GM19351 (cell line): ENCODE data around the gene KCNN4.

Experiments used
- ATAC-seq: cut with Tn5 transposase; IDR thresholded peaks from one replicate; pipeline ENCODE4 v1.9.1; 2021; ENCODE audit warnings: mild to moderate bottlenecking, moderate library complexity; ENCODE audit not compliant: unreplicated experiment

Gene KCNN4

DNA sequence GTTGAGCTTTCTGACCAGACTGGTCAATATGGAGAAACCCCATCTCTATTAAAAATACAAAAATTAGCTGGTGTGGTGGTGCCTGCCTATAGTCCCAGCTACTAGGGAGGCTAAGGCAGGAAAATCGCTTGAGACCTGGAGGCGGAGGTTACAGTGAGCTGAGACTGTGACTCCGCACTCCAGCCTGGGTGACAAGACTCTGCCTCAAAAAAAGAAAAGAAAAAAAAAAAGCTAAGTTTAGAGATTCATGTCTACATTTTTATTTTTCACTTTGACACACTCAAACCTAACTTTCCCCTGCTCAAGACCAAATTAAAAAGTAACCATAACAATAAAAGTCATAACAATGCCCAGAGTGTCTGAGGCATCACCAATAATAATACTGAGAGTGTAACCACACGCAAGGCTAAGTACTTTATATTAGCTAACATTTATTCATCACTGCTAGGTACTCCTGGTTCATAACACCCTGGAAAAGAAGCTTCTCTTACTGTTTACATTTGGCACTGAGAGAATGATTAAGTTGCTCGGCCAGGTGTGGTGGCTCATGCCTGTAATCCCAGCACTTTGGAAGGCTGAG lies 59.2 kb downstream of the KCNN4 start:
- no peak for ATAC-seq

DNA sequence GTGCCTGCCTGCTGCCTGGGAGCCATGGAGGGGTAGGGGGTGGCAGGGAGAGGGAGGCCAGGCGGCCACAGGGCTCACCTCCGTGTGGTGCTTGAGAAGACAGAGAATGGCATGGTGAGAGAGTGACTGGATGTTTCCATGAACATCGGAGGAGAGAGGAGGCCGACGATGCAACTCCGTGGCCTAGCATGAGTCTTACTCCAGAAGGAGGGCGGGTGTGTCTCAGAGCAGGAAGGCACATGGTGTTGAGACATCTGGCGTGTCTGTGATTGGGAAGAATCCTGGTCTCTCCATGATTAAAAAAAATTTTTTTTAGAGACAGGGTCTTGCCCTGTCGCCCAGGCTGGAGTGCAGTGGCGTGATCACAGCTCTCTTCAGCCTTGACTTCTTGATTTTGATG lies 59.8 kb downstream of the KCNN4 start:
- no peak for ATAC-seq

DNA sequence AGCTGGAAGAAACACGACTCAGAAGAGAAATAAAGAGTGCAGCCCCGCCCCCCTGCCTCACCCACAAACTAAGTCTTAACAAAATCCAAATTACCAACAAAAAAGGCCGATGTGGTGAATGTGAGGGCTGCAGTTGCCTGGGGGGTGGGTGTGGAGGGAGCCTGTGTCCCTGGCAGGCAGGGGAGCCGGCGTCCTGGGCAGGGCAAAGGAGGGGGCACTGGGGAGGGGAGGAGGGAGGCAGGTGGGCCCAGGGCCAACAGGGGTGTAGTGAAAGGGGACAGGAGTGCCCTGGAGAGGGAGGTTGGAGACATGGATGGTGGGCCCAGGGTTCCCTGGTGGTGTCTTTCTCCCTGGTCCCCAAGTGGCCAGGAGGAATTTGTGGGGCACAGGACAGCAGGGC lies 60.9 kb downstream of the KCNN4 start:
- ATAC-seq: no peak

DNA sequence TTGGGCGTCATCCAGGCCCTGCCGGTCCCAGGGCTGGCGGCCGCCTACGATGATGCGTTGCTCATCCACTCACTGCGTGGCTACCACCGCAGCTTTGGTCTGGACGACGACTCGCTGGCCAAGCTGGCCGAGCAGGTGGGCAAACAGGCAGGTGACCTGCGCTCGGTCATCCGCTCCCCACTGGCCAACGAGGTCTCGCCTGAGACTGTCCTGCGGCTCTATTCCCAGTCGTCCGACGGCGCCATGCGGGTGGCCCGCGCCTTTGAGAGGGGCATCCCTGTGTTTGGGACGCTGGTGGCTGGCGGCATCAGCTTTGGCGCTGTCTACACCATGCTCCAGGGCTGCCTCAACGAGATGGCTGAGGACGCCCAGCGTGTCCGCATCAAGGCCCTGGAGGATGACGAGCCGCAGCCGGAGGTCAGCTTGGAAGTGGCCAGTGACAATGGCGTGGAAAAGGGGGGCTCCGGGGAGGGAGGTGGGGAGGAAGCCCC lies 61.4 kb downstream of the KCNN4 start:
- ATAC-seq: no peak

DNA sequence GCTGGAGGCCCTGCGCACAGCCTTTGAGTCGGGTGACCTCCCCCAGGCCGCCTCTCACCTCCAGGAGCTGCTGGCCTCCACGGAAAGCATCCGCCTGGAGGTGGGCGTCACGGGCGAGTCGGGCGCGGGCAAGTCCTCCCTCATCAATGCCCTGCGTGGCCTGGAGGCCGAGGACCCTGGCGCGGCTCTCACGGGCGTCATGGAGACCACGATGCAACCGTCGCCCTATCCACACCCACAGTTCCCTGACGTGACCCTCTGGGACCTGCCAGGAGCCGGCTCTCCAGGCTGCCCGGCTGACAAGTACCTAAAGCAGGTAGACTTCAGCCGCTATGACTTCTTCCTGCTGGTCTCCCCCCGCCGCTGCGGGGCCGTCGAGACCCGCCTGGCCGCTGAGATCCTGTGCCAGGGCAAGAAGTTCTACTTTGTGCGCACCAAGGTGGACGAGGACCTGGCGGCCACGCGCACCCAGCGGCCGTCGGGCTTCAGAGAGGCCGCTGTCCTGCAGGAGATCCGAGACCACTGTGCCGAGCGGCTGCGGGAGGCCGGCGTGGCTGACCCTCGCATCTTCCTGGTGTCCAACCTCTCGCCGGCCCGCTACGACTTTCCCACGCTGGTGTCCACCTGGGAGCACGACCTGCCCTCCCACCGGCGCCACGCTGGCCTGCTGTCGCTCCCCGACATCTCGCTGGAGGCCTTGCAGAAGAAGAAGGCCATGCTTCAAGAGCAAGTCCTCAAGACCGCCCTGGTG lies 62.0 kb downstream of the KCNN4 start:
- ATAC-seq: no peak
